K562 (cell line): ENCODE data around the gene FUZ. TPM values are rescaled to one million over a fixed set of nuclear protein-coding genes. Genes with fewer than 3 reads are reported as not detected.

ENCODE experiments used
- CBFA2T2 ChIP-seq: fragments of 450-650 bp; conservative IDR thresholded peaks from 2 replicates; pipeline ENCODE4 v1.6.1; 2017; ENCODE audit warnings: mild to moderate bottlenecking
- CEBPG ChIP-seq, 3 experiments: fragments of 200-800 bp in 1 of 3; sonication (Bioruptor generic) in 1 of 3; sonication (generic) in 1 of 3; formaldehyde crosslinking in 1 of 3; IDR thresholded peaks in 2 of 3; conservative IDR thresholded peaks in 1 of 3; 2 replicates each; pipeline versions ENCODE4 v1.6.1 to v1.8.0; 2016 to 2022; ENCODE audit warnings: missing compliant biosample characterization in 2 of 3, missing genetic modification characterization in 2 of 3, mild to moderate bottlenecking in 1 of 3, missing genetic modification reagents in 1 of 3
- DDX20 ChIP-seq: fragments of 450-650 bp; IDR thresholded peaks from 2 replicates; pipeline ENCODE4 v1.6.1; 2016; ENCODE audit warnings: missing genetic modification characterization, low read depth, mild to moderate bottlenecking, missing compliant biosample characterization, moderate library complexity
- ELF1 ChIP-seq: fragments of 200-800 bp; sonication (Bioruptor generic); IDR thresholded peaks from 2 replicates; pipeline ENCODE4 v1.6.1; 2016; ENCODE audit warnings: missing genetic modification characterization, missing compliant biosample characterization
- FIP1L1 ChIP-seq: fragments of 200-400 bp; formaldehyde crosslinking; IDR thresholded peaks from 2 replicates; pipeline ENCODE4 v1.6.1; 2018; ENCODE audit warnings: mild to moderate bottlenecking, low read depth, low read length; ENCODE audit not compliant: poor library complexity, severe bottlenecking
- FOXO4 ChIP-seq: fragments of 450-650 bp; formaldehyde crosslinking; IDR thresholded peaks from 2 replicates; pipeline ENCODE4 v1.4.0; 2020; ENCODE audit warnings: mild to moderate bottlenecking, moderate library complexity
- GABPB2 ChIP-seq: fragments of 250-450 bp; sonication (Bioruptor Pico); conservative IDR thresholded peaks from 2 replicates; pipeline ENCODE4 v1.5.1; 2021; ENCODE audit warnings: mild to moderate bottlenecking
- HDGF ChIP-seq: fragments of 450-650 bp; IDR thresholded peaks from 2 replicates; pipeline ENCODE4 v1.6.1; 2016
- HEY1 ChIP-seq: fragments of 250-450 bp; sonication (Bioruptor Pico); IDR thresholded peaks from 2 replicates; pipeline ENCODE4 v1.5.0; 2020; ENCODE audit warnings: mild to moderate bottlenecking, moderate library complexity, borderline replicate concordance
- HMBOX1 ChIP-seq: sonication (generic); IDR thresholded peaks from 2 replicates; pipeline ENCODE4 v1.6.1; 2016
- MECOM ChIP-seq: fragments of 250-450 bp; sonication (Bioruptor Pico); IDR thresholded peaks from 2 replicates; pipeline ENCODE4 v1.8.0; 2022; ENCODE audit warnings: inconsistent platforms
- NR2C1 ChIP-seq, 2 experiments: fragments of 450-650 bp; IDR thresholded peaks; 2 replicates each; pipeline ENCODE4 v1.6.1; 2017; ENCODE audit warnings: mild to moderate bottlenecking in 2 of 2, antibody characterized with exemption in 1 of 2, inconsistent platforms in 1 of 2, missing compliant biosample characterization in 1 of 2, missing genetic modification characterization in 1 of 2
- SIN3A ChIP-seq, 2 experiments: fragments of 150-350 bp in 1 of 2; IDR thresholded peaks; 2 replicates each; pipeline ENCODE4 v1.6.1; 2011 to 2016; ENCODE audit warnings: borderline replicate concordance in 2 of 2, low read depth in 2 of 2, low read length in 2 of 2, mild to moderate bottlenecking in 2 of 2, moderate library complexity in 2 of 2; ENCODE audit not compliant: control insufficient read depth in 1 of 2
- SMARCB1 ChIP-seq: IDR thresholded peaks from 2 replicates; pipeline ENCODE4 v1.6.1; 2011; ENCODE audit warnings: improper control_type of control experiment, low read depth; ENCODE audit not compliant: insufficient read length
- SPI1 ChIP-seq: IDR thresholded peaks from 2 replicates; pipeline ENCODE4 v1.6.1; 2011; ENCODE audit warnings: low read depth, low read length, control low read depth, borderline replicate concordance
- TBL1XR1 ChIP-seq, 2 experiments: IDR thresholded peaks; 2 replicates each; pipeline ENCODE4 v1.6.1; 2012; ENCODE audit warnings: improper control_type of control experiment in 2 of 2, low read length in 2 of 2, mild to moderate bottlenecking in 1 of 2
- ZFX ChIP-seq: sonication (generic); formaldehyde crosslinking; IDR thresholded peaks from 2 replicates; pipeline ENCODE4 v1.8.0; 2022; ENCODE audit warnings: mild to moderate bottlenecking, missing genetic modification reagents, moderate library complexity
- ZNF146 ChIP-seq: IDR thresholded peaks from one replicate; pipeline ENCODE4 v1.6.1; 2018; ENCODE audit warnings: missing compliant biosample characterization; ENCODE audit not compliant: unreplicated experiment
- ZNF354B ChIP-seq: fragments of 250-450 bp; sonication (Bioruptor Pico); IDR thresholded peaks from 2 replicates; pipeline ENCODE4 v1.4.0; 2020
- polyA plus RNA-seq, 8 experiments: library from polyadenylated mRNA; depleted of rRNA in 4 of 8; stranded (reverse) in 5 of 8; unstranded in 3 of 8; fragments of >200 nt; fragmentation: Nextera tagmentation in 2 of 8; fragmentation: Illumina TruSeq in 1 of 8; extraction: Ambion mirVana in 2 of 8; extraction: Trizol in 1 of 8; gene quantifications; 2 replicates each; pipeline versions ENCODE4 v1.2.1 to v1.2.3, GENCODE V29; 2011 to 2014; ENCODE audit warnings: inconsistent platforms in 1 of 8, missing spikeins in 1 of 8
- total RNA-seq, 7 experiments: library from RNA; depleted of rRNA in 6 of 7; stranded (reverse); fragments of >200 nt in 6 of 7; fragmentation: Illumina TruSeq in 2 of 7; extraction: Trizol in 2 of 7; gene quantifications; 2 replicates each; pipeline versions ENCODE4 v1.2.1 to v1.2.3, GENCODE V29; 2011 to 2021; ENCODE audit warnings: low replicate concordance in 1 of 7

Gene FUZ
- total and polyA plus RNA-seq, 9 of the 15 experiments (the other 6 are each of a cell fraction or from before 2014, with no cell fraction given), result 0.17 to 7.6 (median 3.6) TPM; not detected in 1

- TF ChIP-seq TBL1XR1 (IDR thresholded peaks at IDR 0.05; ENCODE audit: low read length in 2 of 2) (no peak), FOXO4 (CRISPR knock-in tag) (no peak), SIN3A (IDR thresholded peaks at IDR 0.05; ENCODE audit: borderline replicate concordance in 2 of 2, control insufficient read depth in 1 of 2, low read depth in 2 of 2, low read length in 2 of 2) (no peak), HEY1 (CRISPR knock-in tag) (no peak), HDGF (no peak), CEBPG (CRISPR knock-in tag; IDR thresholded peaks at IDR 0.05) (no peak), CEBPG (tag; conservative IDR thresholded peaks at IDR 0.05 in 1 of 2, IDR thresholded peaks at IDR 0.05 in 1 of 2) (no peak), DDX20 (tag) (no peak), SPI1 (peak; percentile 32; the same call in 1 of the 2 replicates), SMARCB1 (peak; percentile 30), CBFA2T2 (no peak), GABPB2 (CRISPR knock-in tag) (no peak), HMBOX1 (no peak), ZNF354B (no peak), NR2C1 (IDR thresholded peaks at IDR 0.05) (peak; percentile 59), NR2C1 (tag; IDR thresholded peaks at IDR 0.05) (peak; percentile 52; the same call in 1 of the 2 replicates), FIP1L1 (no peak), ZFX (0 out of 2 replicates have a peak, but pooled peaks have one; percentile 23), ZNF146 (CRISPR knock-in tag) (no peak), ELF1 (tag) (no peak), MECOM (CRISPR knock-in tag) (no peak)
Measured at GRCh38 chr19:49767967-49768581, 45.0 kb downstream of the FUZ start (continued).
